Endothelial cell of hepatic sinusoid (primary cell): ENCODE results near the gene RGS13.
"Not testable (repeated sequence)": the region's sequence is repeated elsewhere in the genome, so short reads cannot be mapped to it uniquely, and the experiment has no call there.

ENCODE experiments used
- in situ Hi-C: cut with HindIII; loops from 2 replicates; pipeline ENCODE4 v1.10.0; 2017; ENCODE audit warnings: low sequenced_read_pairs

The RGS13 gene

DNA sequence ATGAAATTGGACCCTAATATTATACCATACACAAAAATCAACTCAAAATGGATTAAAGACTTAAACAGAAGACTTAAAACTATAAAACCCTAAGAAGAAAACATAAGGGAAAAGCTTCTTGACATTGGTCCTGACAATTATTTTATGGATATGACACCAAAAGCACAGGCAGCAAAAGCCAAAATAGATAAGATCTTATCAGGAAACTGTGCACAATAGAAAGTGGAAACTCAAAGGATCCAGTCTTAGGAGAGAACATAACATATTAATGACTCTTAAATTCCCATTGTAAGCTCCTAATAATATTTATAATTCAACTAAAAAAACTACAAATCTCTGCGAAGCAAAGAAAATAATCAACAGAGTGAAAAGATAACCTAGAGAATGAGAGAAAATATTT lies 39.8 kb downstream of the RGS13 start:
- in situ Hi-C loops = no loop called here

DNA sequence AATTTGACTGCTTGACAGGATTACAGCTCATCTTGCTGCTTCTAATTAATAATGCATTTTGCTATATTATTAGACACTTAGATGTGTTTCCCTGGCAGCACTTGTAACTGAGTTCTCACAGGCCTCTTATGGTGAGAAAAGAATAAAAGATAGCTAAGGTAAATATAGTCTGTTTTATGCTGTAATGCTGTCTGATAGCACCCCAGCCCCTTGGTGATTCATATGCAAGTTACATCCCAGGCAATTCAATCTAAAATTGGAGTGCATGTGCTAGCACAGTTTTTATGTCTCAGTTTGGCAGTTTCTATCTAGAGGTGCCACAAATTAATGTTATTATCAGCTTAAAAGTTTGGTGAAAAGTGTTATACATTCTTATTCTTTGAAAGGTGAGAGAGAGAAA lies 42.2 kb downstream of the RGS13 start:
- in situ Hi-C loops = no loop called here

DNA sequence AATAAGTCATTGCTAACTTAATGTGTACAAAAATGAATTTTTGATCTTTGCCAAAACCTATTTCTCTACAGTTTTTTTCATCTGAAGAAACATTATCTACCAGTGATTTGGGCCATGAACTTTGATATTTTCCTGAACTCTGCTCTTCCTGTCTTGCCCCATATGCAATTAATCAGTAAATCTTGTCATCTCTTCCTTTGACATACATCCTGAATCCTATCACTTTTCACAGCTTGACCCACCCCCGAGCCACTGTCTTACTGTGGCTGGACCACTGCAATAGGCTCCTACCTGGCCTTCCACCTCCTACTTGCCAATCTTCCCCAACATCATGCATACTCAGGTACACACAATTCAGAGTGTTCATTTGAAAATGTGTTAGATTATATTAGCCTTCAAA lies 46.4 kb downstream of the RGS13 start:
- in situ Hi-C loops = no loop called here

DNA sequence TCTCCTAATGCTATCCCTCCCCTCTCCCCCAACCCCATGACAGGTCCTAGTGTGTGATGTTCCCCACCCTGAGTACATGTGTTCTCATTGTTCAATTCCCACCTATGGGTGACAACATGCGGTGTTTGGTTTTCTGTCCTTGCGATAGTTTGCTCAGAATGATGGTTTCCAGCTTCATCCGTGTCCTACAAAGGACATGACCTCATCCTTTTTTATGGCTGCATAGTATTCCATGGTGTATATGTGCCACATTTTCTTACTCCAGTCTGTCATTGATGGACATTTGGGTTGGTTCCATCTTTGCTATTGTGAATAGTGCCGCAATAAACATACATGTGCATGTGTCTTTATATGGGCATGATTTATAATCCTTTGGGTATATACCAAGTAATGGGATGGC lies 47.1 kb downstream of the RGS13 start:
- in situ Hi-C loops = not testable (repeated sequence)

DNA sequence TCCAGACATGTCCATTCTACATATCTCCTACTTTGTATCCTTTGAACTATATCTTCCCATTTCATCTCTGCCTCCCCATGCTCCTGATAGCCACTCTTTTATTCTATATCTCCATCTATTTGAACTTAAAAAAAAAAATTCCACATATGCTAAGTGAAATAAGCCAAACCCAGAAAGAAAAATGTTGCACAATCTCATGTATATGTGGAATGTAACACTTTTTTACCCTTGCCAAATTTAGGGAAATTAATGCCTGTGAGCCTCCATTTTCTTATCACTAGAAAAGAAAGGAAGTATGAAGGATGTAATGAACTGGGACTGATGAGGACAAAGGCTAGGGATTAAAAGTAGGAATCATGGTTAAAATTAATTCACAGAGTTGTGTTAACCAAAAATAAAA lies 53.5 kb downstream of the RGS13 start:
- in situ Hi-C loops = no loop called here

DNA sequence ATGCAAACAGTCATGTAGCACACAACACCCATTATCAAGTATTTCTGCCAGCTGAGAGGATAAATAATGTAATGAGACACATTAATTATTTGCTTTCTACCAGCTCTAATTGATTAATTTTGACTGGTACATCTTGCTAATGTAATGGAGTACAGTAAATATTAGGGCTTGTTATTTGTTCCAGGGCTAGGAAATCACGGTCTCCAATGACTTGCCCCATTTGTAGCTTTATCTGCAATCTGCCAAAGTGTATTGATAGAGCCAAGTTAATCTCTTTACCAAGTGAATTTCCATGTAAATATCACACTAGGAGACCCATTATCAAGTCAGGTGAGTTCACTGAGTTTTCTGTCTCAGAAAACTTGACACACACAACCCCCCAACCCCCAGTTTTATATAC lies 55.1 kb downstream of the RGS13 start:
- in situ Hi-C loops = no loop called here

DNA sequence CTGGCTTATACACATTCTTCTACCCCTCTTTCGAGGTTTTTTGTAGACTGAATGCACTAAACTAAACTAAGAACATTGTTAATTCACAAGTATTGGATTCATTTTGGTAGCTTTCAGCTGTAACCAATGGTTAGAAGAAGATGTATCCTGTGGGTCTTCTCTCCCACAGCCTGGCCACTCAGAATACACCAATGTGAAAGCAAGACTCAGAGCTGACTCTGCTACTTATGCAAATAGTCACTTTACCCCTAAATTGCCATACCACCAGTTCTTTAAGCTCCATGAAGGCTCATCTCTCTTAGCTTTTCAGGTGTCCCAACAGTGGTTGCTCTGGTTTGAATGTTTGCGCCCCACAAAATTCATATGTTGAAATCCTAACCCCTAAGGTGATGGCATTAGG lies 60.1 kb downstream of the RGS13 start:
- in situ Hi-C loops = no loop called here

DNA sequence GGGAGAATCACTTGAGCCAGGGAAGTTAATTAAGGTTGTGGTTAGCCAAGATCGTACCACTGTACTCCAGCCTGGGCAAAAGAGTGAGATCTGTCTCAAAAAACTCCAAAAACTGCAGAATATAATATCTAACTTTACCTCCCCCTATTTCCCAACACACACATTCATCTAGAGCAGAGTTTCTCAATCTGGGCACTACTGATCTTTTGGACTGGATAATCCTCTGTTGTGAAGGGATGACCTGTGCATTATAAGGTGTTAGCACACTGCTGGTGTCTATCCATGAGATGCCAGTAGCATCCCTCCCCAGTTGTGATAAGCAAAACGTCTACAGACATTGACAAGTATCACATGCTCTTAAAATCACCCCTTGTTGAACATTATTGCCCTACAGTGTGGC lies 61.8 kb downstream of the RGS13 start:
- in situ Hi-C loops = no loop called here

DNA sequence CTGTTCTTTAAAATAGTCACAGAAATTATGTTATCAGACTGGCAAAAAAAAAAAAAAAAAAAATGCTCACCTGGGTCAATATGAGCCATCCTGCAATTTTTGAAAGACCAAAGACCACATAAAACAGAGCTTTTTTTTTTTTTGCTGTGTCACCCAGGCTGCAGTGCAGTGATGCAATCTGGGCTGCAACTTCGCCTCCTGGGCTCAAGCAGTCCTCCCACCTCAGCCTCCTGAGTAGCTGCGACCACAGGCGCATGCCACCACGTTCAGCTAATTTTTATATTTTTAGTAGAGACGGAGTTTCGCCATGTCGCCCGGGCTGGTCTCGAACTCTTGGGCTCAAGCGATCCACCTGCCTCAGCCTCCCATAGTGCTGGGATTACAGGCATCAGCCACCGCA lies 62.8 kb downstream of the RGS13 start:
- in situ Hi-C loops = no loop called here

DNA sequence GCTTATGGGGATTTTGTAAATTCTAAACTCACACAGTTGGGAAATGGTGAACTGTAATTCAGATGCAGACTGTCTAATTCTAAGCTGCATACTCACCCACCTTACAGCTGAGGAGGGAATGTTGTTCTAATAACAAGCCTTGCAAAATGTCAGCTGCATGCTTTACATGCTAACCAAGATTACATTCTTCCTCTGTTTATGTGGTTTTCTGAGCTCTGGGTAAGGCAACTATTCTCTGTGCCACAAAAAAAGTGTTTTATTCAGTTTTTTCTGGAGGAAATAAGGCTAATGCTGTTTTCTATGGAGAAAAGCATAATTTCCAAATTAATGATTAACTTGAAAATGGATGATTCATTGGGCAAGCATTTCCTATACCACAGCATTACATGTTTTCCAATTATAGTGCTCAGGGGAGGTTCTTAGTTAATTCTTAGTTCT lies 64.9 kb downstream of the RGS13 start:
- in situ Hi-C loops = no loop called here

DNA sequence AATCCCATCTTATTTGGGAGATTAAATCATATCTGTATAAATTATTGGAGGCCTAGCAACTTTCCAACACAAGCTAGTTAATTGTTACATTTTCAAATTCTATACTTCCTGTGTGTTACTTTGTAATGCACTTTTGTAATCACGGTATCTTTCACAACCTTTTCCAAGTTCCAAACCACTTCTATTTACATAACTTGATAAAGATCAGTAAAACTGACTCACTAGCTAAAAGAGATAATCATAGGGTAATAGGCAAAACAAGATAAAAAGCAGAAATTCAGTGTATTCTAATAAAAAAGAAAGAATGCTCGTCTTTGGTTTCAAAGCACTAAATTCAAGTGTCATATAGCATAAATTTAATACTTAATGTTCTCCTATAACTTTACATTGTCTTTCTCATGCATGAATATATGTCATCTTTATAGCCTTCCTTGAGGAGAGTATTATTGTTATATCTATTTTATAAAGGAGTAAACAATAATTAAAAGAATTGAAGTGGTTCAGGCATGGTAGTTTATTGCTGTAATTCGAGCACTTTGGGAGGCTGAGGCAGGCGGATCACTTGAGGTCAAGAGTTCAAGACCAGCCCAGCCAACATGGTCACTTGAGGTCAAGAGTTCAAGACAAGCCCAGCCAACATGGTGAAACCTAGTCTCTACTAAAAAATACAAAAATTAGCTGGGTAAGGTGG lies 66.4 kb downstream of the RGS13 start:
- in situ Hi-C loops = no loop called here

DNA sequence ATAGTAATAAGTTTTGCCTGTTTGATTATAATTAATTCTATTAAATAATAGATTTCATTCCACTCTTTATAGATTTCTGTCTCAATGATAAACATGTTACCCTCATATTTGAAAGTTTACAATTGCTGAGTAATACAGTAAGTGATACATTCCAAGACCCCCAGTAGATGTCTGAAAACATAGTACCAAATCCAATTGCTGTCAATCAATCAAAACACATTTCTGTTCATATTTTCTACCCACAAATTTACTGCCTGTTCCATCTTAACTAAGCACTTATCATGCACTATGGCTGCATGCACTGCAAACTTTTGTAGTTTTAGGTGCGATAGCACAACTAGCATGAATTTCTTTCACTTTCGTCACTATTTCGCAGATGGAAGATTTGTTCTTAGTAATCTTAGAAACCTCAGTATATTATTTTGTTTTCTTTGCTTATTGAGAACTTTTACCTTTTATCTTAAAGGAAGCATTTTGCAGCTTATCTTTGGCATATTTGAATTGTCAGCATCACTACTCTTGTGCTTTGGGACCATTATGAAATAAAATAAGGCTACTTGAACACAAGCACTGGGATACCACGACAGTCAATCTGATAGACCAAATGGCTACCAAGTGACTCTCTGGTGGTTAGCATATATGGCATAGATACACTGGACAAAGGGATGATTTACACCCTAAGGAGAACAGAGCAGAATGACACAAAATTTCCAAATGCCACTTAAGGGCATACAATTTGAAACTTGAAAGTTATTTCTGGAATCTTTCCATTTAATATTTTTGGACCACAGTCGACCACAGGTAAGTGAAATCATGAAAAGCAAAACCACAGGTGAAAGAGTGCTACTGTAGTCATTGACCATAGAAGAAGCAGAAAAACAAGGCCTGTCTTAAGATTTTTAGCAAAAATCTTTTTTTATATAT lies 67.6 kb downstream of the RGS13 start:
- in situ Hi-C loops = no loop called here

DNA sequence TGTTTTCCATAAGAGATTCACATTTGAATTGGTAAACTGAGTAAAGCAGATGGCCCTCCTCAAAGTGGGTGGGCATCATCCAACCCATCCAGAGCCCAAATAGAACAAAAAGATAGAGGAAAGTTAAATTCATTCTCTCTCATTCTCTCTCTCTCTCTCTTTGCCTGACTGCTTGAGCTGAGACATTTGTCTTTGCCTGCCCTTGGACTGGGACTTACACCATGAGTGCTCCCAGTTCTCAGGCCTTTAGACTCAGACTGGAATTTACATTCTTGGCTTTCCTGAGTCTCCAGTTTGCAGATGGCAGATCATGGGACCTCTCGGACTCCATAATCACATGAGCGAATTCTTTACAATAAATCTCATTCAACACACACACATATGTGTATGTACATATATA lies 69.6 kb downstream of the RGS13 start:
- in situ Hi-C loops = no loop called here

DNA sequence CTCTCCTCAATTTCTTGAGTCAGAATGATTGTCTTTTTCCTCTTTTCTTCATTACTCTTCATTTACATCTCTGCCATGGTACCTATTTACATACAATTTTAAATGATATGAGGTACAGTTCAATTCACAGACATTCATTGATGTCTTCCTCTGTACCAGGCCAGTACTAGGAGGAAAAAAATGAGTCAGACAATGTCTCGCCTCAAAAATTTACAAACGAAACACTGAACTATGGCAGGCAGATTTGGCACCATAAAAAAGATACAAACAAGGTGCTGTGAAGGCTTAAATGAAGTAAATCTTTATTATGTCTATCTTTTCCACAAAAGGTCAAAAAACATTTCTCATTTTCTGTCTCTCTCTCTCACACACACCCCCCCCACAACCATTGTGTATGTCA lies 71.0 kb downstream of the RGS13 start:
- in situ Hi-C loops = no loop called here

DNA sequence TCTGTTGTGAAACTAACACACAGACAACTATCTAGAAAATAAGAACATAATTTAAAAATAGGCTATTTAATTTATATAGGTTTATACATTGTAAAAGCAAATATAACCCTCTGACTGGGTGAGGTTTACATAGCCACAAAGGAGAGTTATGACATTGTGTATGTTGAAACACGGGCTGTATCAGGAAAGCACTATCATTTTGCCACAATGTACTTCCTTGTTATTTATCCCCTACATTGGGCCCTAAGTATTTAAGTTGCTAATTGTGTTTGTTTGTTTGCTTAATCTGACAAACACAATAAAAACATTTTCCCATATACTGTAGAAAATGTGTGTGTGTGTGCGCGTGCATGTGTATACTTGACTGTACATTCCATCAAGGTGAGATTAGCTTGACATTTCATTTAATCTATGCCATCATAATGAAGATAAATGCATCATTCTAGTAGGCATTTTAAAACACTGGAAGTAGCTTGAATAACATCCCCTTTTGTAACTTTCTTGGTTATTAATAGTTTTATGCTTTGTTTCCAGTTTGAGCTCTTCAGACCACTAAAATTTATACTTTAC lies 72.1 kb downstream of the RGS13 start:
- in situ Hi-C loops = no loop called here

DNA sequence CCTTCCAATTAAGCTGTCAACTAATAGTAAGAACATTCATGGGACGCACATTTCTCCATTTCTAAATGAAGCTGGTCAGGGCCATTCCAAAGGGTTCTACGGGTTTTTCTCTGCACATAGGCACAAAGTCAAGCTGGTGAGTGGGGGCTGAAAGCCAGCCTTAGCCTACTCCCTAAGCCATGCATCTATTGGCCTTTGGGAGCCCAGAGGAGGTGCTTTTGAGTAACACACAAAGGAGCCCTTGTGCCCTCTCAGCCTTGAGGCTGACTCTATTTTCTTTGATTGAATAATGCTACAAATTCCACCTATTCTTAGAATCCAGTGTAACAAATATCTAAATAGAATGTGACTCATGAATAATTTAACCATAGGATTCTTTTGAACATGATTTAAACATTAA lies 73.6 kb downstream of the RGS13 start:
- in situ Hi-C loops = no loop called here
